ENCODE data around the gene LTO1. TPM values are rescaled to one million over a fixed set of nuclear protein-coding genes. Genes with fewer than 3 reads are reported as not detected.

LTO1 gene
- total and polyA plus RNA-seq, 2 of the 13 experiments (the other 11 are each of a cell fraction or from before 2014, with no cell fraction given) = 11.8 to 15.0 TPM

DNA sequence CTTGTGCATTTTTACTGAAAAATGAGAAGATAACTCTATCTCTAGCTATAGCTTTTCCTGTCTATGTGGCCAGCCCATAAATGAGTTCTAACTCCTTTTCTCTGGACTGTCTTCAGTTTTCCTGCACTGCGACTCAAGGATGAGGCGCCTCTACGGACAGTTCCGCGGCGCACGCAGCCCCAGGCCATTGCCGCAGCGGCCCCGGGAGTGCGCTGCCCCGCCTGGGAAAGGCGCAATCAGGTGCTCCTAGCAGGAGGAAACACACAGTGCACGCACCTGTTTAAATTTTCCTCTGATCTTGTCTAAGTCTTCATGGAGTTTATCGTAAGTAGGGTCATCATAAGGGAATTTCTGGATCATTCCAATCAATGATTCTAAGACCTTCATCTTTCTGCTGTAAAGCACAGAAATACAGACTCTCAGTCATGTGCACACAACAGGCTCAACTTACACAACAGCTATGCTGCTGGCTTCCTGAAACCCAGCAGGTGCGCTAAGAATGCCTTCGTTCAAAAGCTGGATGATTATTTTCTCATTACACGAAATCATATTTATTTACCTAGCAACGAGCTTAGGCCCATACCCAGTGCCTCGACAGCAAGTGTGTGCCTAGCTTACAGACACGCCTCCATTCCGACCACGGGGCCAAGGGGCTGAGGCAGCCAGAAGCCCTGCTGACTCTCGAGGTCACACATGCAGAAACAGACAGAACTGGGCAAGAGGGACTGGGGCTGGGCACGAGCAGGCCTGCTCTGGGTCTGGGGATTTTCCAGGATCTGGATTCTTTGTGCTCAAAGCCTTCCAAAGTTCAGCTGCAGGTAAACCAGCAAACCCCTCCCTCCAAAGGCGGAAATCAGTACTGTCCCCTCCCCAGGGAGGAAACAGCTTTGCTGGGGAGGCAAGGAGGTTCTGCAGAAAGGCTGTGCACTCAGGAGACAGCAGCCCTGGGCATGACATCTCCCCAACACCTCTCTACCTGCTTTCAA, 7.2 kb downstream of the LTO1 start (continued):
- TF ChIP-seq ZNF317 (CRISPR knock-in tag; IDR thresholded peaks at IDR 0.05) = peak; percentile 90
- no peak for TF ChIP-seq FOXA1 (IDR thresholded peaks at IDR 0.05)
- TF ChIP-seq FOXA1 (CRISPR knock-in tag; IDR thresholded peaks at IDR 0.05) = 0 out of 2 replicates have a peak, but pooled peaks have one; percentile 42
- TF ChIP-seq SAP130 (CRISPR knock-in tag; IDR thresholded peaks at IDR 0.05; ENCODE audit: low read depth) = peak; percentile 90
- TF ChIP-seq AHR (CRISPR knock-in tag; IDR thresholded peaks at IDR 0.05) = peak; percentile 23; the same call in 1 of the 2 replicates
- TF ChIP-seq SALL2 (CRISPR knock-in tag; IDR thresholded peaks at IDR 0.05) = 0 out of 2 replicates have a peak, but pooled peaks have one; percentile 58
- peak; percentile 60; the same call in 1 of the 2 replicates for TF ChIP-seq ZNF143 (CRISPR knock-in tag; IDR thresholded peaks at IDR 0.05)
- no peak for TF ChIP-seq E2F5 (CRISPR knock-in tag; conservative IDR thresholded peaks at IDR 0.05)
- peak; percentile 81 for TF ChIP-seq NCOA2 (CRISPR knock-in tag; IDR thresholded peaks at IDR 0.05)
- TF ChIP-seq HMG20B (CRISPR knock-in tag; conservative IDR thresholded peaks at IDR 0.05) = 0 out of 2 replicates have a peak, but pooled peaks have one; percentile 17
- TF ChIP-seq, protein P1, sequence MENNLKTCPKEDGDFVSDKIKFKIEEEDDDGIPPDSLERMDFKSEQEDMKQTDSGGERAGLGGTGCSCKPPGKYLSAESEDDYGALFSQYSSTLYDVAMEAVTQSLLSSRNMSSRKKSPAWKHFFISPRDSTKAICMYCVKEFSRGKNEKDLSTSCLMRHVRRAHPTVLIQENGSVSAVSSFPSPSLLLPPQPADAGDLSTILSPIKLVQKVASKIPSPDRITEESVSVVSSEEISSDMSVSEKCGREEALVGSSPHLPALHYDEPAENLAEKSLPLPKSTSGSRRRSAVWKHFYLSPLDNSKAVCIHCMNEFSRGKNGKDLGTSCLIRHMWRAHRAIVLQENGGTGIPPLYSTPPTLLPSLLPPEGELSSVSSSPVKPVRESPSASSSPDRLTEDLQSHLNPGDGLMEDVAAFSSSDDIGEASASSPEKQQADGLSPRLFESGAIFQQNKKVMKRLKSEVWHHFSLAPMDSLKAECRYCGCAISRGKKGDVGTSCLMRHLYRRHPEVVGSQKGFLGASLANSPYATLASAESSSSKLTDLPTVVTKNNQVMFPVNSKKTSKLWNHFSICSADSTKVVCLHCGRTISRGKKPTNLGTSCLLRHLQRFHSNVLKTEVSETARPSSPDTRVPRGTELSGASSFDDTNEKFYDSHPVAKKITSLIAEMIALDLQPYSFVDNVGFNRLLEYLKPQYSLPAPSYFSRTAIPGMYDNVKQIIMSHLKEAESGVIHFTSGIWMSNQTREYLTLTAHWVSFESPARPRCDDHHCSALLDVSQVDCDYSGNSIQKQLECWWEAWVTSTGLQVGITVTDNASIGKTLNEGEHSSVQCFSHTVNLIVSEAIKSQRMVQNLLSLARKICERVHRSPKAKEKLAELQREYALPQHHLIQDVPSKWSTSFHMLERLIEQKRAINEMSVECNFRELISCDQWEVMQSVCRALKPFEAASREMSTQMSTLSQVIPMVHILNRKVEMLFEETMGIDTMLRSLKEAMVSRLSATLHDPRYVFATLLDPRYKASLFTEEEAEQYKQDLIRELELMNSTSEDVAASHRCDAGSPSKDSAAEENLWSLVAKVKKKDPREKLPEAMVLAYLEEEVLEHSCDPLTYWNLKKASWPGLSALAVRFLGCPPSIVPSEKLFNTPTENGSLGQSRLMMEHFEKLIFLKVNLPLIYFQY (CRISPR knock-in tag; IDR thresholded peaks at IDR 0.05; ENCODE audit: borderline replicate concordance) = peak; percentile 85; the same call in 1 of the 2 replicates
- TF ChIP-seq SNAPC4 (CRISPR knock-in tag; IDR thresholded peaks at IDR 0.05) = 0 out of 2 replicates have a peak, but pooled peaks have one; percentile 60
- no peak for TF ChIP-seq KLF12 (CRISPR knock-in tag; IDR thresholded peaks at IDR 0.05; ENCODE audit: borderline replicate concordance)
- no peak for TF ChIP-seq ZNF775 (CRISPR knock-in tag; IDR thresholded peaks at IDR 0.05; ENCODE audit: borderline replicate concordance)
- peak; percentile 51; the same call in 1 of the 2 replicates for TF ChIP-seq TP53 (CRISPR knock-in tag; conservative IDR thresholded peaks at IDR 0.05)
- TF ChIP-seq STAG1 (CRISPR knock-in tag; IDR thresholded peaks at IDR 0.05) = no peak
- TF ChIP-seq CENPX (CRISPR knock-in tag; IDR thresholded peaks at IDR 0.05) = no peak

Measured in HepG2 (cell line).